ENCODE results near the gene NCOR2. TPM values are rescaled to one million over a fixed set of nuclear protein-coding genes. Genes with fewer than 3 reads are reported as not detected.

Gene NCOR2
- total RNA-seq, 6 experiments from 2014 or later: 38.1 to 87.5 (median 45.0) TPM

DNA sequence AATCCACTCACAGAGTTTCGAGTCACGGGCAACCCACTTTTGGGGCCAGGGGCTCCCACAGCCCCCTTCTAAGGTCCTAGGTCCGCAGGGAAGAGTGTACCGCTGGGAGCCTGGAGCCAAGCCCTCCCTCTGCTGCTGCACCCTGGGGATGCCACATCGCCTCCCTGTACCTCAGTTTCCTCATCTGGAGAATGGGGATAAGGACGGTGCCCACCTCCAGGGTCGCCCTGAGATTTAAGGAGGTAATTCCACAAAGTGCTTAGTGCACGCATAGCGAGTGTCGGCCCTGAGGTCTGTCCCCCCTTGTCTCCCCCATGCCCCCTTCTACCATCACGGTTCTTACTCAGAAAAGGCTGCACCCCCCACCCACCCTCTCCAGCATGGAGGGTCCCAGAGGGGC is 35.5 kb downstream of the NCOR2 start:
- intact Hi-C loops (cut with DNase I): no loop called here
- H3K36me3 ChIP-seq: no peaks in the 10 kb centered on the region
- H3K27me3 ChIP-seq: no peaks in the 10 kb centered on the region
- no peaks in the 10 kb centered on the region for H3K4me1 ChIP-seq
- H3K9me3 ChIP-seq: no peaks in the 10 kb centered on the region
- DNase-seq: no peak
- H3K4me3 ChIP-seq: no peak overlapping the region
- WGBS (ENCODE audit: insufficient coverage, low coverage, low lambda C conversion rate, missing lambda C conversion rate): 100% methylated on average over 4 of the region's 11 CpGs
- TF ChIP-seq, protein P1, sequence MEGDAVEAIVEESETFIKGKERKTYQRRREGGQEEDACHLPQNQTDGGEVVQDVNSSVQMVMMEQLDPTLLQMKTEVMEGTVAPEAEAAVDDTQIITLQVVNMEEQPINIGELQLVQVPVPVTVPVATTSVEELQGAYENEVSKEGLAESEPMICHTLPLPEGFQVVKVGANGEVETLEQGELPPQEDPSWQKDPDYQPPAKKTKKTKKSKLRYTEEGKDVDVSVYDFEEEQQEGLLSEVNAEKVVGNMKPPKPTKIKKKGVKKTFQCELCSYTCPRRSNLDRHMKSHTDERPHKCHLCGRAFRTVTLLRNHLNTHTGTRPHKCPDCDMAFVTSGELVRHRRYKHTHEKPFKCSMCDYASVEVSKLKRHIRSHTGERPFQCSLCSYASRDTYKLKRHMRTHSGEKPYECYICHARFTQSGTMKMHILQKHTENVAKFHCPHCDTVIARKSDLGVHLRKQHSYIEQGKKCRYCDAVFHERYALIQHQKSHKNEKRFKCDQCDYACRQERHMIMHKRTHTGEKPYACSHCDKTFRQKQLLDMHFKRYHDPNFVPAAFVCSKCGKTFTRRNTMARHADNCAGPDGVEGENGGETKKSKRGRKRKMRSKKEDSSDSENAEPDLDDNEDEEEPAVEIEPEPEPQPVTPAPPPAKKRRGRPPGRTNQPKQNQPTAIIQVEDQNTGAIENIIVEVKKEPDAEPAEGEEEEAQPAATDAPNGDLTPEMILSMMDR (IDR thresholded peaks at IDR 0.05): no peak
- TF ChIP-seq POLR2A (IDR thresholded peaks at IDR 0.05): no peak
- ATAC-seq: no peak
- H3K27ac ChIP-seq: no peak overlapping the region

DNA sequence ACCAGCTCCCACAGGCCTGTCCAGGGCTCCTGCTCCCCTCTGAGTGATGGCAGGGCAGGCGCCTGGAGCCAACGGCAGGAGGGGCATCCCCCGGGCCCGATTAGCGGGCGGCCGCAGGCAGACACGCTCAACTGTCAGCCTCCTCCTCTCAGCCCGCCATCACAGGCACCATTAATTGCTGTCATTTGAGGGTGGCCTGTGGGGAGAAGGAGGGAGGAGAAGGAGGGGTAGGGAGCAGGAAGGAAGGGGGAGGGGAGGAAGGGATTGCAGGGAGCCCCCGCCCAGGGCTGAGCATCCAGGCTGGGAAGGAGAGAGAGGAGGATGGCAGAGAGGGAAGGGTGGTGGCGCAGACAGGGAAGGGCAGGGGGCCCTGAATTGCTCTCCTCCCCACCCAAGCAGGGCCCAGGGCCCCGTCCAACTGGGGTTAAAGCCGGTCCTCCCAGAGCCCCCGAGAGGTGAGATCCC is 36.1 kb downstream of the NCOR2 start:
- no peaks in the 10 kb centered on the region for H3K27me3 ChIP-seq
- intact Hi-C loops (cut with DNase I): no loop called here
- DNase-seq (no peak), ATAC-seq (no peak)
- H3K27ac ChIP-seq: no peak overlapping the region
- no peaks in the 10 kb centered on the region for H3K36me3 ChIP-seq
- no peaks in the 10 kb centered on the region for H3K4me1 ChIP-seq
- no peaks in the 10 kb centered on the region for H3K9me3 ChIP-seq
- H3K4me3 ChIP-seq: no peak overlapping the region
- 81% methylated on average over 10 of the region's 14 CpGs for WGBS (ENCODE audit: insufficient coverage, low coverage, low lambda C conversion rate, missing lambda C conversion rate)
- TF ChIP-seq, protein P1 (IDR thresholded peaks at IDR 0.05): no peak
- TF ChIP-seq POLR2A (IDR thresholded peaks at IDR 0.05): no peak

DNA sequence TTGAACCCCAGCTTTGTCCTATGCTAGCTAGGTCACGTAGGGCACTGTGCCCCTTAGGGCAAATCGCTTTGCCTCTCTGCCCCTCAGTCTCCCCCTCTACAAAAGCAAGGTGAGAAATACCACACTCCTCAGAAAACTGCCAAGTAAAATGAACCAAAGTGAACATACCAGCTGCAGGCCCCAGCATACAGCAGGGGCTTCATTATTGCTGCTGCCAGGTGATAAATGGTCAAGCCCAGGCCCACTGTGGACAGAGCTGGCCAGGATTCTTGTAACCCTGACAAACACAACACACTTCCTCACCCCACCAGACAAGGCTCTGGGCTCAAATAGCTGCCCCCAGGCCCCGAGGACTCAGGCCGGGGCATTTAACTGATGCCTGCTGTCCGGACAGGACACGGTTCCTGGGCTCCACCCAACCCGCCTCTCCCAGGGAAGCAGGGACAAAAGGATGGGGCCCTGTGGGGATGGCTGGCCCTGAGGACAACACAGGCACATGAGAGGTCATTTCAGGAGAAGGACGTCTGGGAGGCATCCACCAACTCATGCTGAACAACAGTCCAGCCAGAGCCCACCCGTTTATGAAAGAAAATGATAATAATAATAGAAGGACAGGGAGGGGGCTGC is 36.7 kb downstream of the NCOR2 start:
- no peaks in the 10 kb centered on the region for H3K36me3 ChIP-seq
- no peak for ATAC-seq
- H3K27ac ChIP-seq: no peak overlapping the region
- H3K4me3 ChIP-seq: no peak overlapping the region
- DNase-seq: no peak
- H3K9me3 ChIP-seq: no peaks in the 10 kb centered on the region
- TF ChIP-seq POLR2A (IDR thresholded peaks at IDR 0.05): no peak
- TF ChIP-seq, protein P1 (IDR thresholded peaks at IDR 0.05): no peak
- intact Hi-C loops (cut with DNase I): no loop called here
- no peaks in the 10 kb centered on the region for H3K4me1 ChIP-seq
- no peaks in the 10 kb centered on the region for H3K27me3 ChIP-seq
- WGBS (ENCODE audit: insufficient coverage, low coverage, low lambda C conversion rate, missing lambda C conversion rate): 90% methylated on average over 4 of the region's 9 CpGs

DNA sequence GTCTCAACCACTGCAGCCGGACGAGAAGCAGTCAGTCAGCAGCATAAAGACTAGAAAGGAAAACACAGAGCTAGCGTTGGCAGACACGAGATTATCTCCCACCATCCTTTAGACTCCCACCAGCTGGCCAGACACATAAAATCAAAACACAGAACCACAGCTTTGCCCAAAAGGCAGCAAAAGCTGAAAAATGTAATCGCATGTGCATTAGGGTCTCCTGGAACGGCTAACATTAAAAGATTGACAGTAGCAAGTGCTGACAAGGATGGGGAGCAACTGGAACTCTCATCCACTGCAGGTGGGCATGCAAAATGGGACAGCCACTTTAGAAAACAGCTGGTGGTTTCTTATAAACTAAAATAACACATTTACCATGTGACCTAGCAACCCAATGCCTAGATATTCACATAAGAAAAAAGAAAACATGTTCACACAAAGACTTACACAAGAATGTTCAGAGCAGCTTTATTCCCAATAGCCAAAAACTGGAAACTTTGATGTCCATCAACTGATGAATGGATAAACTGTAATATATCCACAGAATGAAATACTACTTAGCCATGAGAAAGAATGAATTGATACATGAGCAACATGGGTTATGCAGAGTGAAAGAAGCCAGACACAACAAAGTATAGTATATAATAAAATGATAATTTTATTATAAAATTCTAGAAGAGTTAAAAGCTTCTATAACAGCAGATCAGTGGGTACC is 37.7 kb downstream of the NCOR2 start:
- Histone ChIP-seq H3K27ac (no peak overlapping the region), H3K36me3 (no peaks in the 10 kb centered on the region), H3K27me3 (no peaks in the 10 kb centered on the region), H3K4me1 (no peaks in the 10 kb centered on the region), H3K4me3 (no peak overlapping the region), H3K9me3 (no peaks in the 10 kb centered on the region)
- ATAC-seq (no peak), DNase-seq (no peak)
- WGBS (ENCODE audit: insufficient coverage, low coverage, low lambda C conversion rate, missing lambda C conversion rate): 91% methylated on average over 6 of the region's 6 CpGs
- TF ChIP-seq, protein P1 (IDR thresholded peaks at IDR 0.05): no peak
- no peak for TF ChIP-seq POLR2A (IDR thresholded peaks at IDR 0.05)
- intact Hi-C loops (cut with DNase I): no loop called here

All from right lobe of liver (tissue), 6 donors.